HepG2 (cell line): Measurements from ENCODE around the gene C4BPA. TPM values are rescaled to one million over a fixed set of nuclear protein-coding genes. Genes with fewer than 3 reads are reported as not detected.
A peak's percentile ranks its signal among the peaks of the same experiment; 100 is the strongest.

ENCODE experiments used
- CREBL2 ChIP-seq: sonication (generic); formaldehyde crosslinking; IDR thresholded peaks from 2 replicates; pipeline ENCODE4 v1.8.1; 2023; ENCODE audit warnings: missing genetic modification reagents, mild to moderate bottlenecking, borderline replicate concordance
- ETV5 ChIP-seq: IDR thresholded peaks from 2 replicates; pipeline ENCODE4 v1.6.1; 2018; ENCODE audit warnings: missing biosample characterization, missing genetic modification reagents, inconsistent platforms, borderline replicate concordance
- KLF6 ChIP-seq: IDR thresholded peaks from 2 replicates; pipeline ENCODE4 v1.8.0; 2016; ENCODE audit warnings: missing biosample characterization, missing genetic modification reagents
- MED13 ChIP-seq: sonication (generic); formaldehyde crosslinking; IDR thresholded peaks from 2 replicates; pipeline ENCODE4 v1.5.0; 2020; ENCODE audit warnings: missing genetic modification reagents
- ONECUT2 ChIP-seq: sonication (generic); formaldehyde crosslinking; IDR thresholded peaks from 2 replicates; pipeline ENCODE4 v1.4.0; 2020; ENCODE audit warnings: missing genetic modification reagents
- PITX1 ChIP-seq: sonication (generic); formaldehyde crosslinking; IDR thresholded peaks from 2 replicates; pipeline ENCODE4 v1.5.1; 2020; ENCODE audit warnings: mild to moderate bottlenecking, missing genetic modification reagents
- PRPF4 ChIP-seq: fragments of 200-400 bp; formaldehyde crosslinking; IDR thresholded peaks from 2 replicates; pipeline ENCODE4 v1.6.1; 2016; ENCODE audit warnings: low read length, low read depth; ENCODE audit not compliant: poor library complexity, severe bottlenecking
- RNF219 ChIP-seq: sonication (generic); formaldehyde crosslinking; IDR thresholded peaks from 2 replicates; pipeline ENCODE4 v1.5.0; 2020; ENCODE audit warnings: mild to moderate bottlenecking, missing genetic modification reagents
- SCMH1 ChIP-seq: sonication (generic); formaldehyde crosslinking; IDR thresholded peaks from 2 replicates; pipeline ENCODE4 v1.9.0; 2021; ENCODE audit warnings: missing genetic modification reagents, mild to moderate bottlenecking, borderline replicate concordance
- SETDB1 ChIP-seq: sonication (generic); formaldehyde crosslinking; IDR thresholded peaks from 2 replicates; pipeline ENCODE4 v1.5.1; 2020; ENCODE audit warnings: missing genetic modification reagents, mild to moderate bottlenecking, borderline replicate concordance
- SKIL ChIP-seq: sonication (generic); formaldehyde crosslinking; IDR thresholded peaks from 2 replicates; pipeline ENCODE4 v1.8.0; 2022; ENCODE audit warnings: missing genetic modification reagents, mild to moderate bottlenecking, moderate library complexity, borderline replicate concordance
- SMYD3 ChIP-seq: sonication (generic); formaldehyde crosslinking; IDR thresholded peaks from 2 replicates; pipeline ENCODE4 v1.8.1; 2023; ENCODE audit warnings: mild to moderate bottlenecking, missing genetic modification reagents
- TERF1 ChIP-seq: sonication (generic); formaldehyde crosslinking; IDR thresholded peaks from 2 replicates; pipeline ENCODE4 v1.8.0; 2022; ENCODE audit warnings: mild to moderate bottlenecking, missing genetic modification reagents, moderate library complexity
- ZNF256 ChIP-seq: sonication (generic); formaldehyde crosslinking; conservative IDR thresholded peaks from 2 replicates; pipeline ENCODE4 v1.4.0; 2020; ENCODE audit warnings: missing genetic modification reagents
- ZNF275 ChIP-seq: sonication (generic); formaldehyde crosslinking; IDR thresholded peaks from 2 replicates; pipeline ENCODE4 v1.8.0; 2022; ENCODE audit warnings: missing genetic modification reagents, mild to moderate bottlenecking, inconsistent platforms, borderline replicate concordance
- ZNF678 ChIP-seq: sonication (generic); formaldehyde crosslinking; IDR thresholded peaks from 2 replicates; pipeline ENCODE4 v1.4.0; 2020; ENCODE audit warnings: mild to moderate bottlenecking, missing genetic modification reagents
- ZNF879 ChIP-seq: sonication (generic); formaldehyde crosslinking; IDR thresholded peaks from 2 replicates; pipeline ENCODE4 v1.8.1; 2023; ENCODE audit warnings: missing genetic modification reagents
- ZSCAN5A ChIP-seq: sonication (generic); formaldehyde crosslinking; IDR thresholded peaks from 2 replicates; pipeline ENCODE4 v1.8.0; 2022; ENCODE audit warnings: mild to moderate bottlenecking, missing genetic modification reagents, borderline replicate concordance
- polyA plus RNA-seq, 8 experiments: library from polyadenylated mRNA; depleted of rRNA in 3 of 8; stranded (reverse) in 7 of 8; unstranded in 1 of 8; fragments of >200 nt; fragmentation: Illumina TruSeq in 4 of 8; extraction: Trizol in 4 of 8; gene quantifications; 2 replicates each; pipeline versions ENCODE4 v1.2.1 to v1.2.3, GENCODE V29; 2011 to 2016; ENCODE audit warnings: low read depth in 4 of 8, missing spikeins in 1 of 8, mixed read lengths in 1 of 8; ENCODE audit not compliant: insufficient read depth in 1 of 8
- total RNA-seq, 5 experiments: library from RNA; depleted of rRNA; stranded (reverse); fragments of >200 nt; fragmentation: Illumina TruSeq; extraction: Trizol; gene quantifications; 2 replicates each; pipeline ENCODE4 v1.2.3, GENCODE V29; 2016; ENCODE audit warnings: low read depth in 1 of 5

C4BPA gene
- total and polyA plus RNA-seq, 2 of the 13 experiments (the other 11 are each of a cell fraction or from before 2014, with no cell fraction given), result 32.1 to 60.1 TPM

- peak; percentile 40; the same call in 1 of the 2 replicates for TF ChIP-seq ETV5 (CRISPR knock-in tag)
- TF ChIP-seq KLF6, result peak; percentile 58; the same call in 1 of the 2 replicates
- TF ChIP-seq ZNF275 (CRISPR knock-in tag), result no peak
- no peak for TF ChIP-seq SETDB1
- TF ChIP-seq ONECUT2, result peak; percentile 78
- no peak for TF ChIP-seq ZNF256 (CRISPR knock-in tag)
- TF ChIP-seq TERF1 (CRISPR knock-in tag), result no peak
- TF ChIP-seq SKIL, result peak; percentile 80
- TF ChIP-seq ZNF879 (CRISPR knock-in tag), result no peak
- no peak for TF ChIP-seq ZSCAN5A (CRISPR knock-in tag)
- TF ChIP-seq PRPF4, result no peak
- no peak for TF ChIP-seq RNF219 (CRISPR knock-in tag)
- TF ChIP-seq SMYD3 (CRISPR knock-in tag), result no peak
- no peak for TF ChIP-seq SCMH1 (CRISPR knock-in tag)
- 0 out of 2 replicates have a peak, but pooled peaks have one; percentile 44 for TF ChIP-seq ZNF678
- no peak for TF ChIP-seq CREBL2 (CRISPR knock-in tag)
- TF ChIP-seq MED13, result peak; percentile 50; the same call in 1 of the 2 replicates
- peak; percentile 88 for TF ChIP-seq PITX1 (CRISPR knock-in tag)
Measured at GRCh38 chr1:207088701-207089626, 15.1 kb upstream of the C4BPA start, which contains the start of gene C4BPB (continued).
